ENCODE results near the gene GPANK1. TPM values are rescaled to one million over a fixed set of nuclear protein-coding genes. Genes with fewer than 3 reads are reported as not detected.

GPANK1 gene
- total and polyA plus RNA-seq, 9 of the 15 experiments (the other 6 are each of a cell fraction or from before 2014, with no cell fraction given): 32.2 to 111 (median 46.3) TPM

DNA sequence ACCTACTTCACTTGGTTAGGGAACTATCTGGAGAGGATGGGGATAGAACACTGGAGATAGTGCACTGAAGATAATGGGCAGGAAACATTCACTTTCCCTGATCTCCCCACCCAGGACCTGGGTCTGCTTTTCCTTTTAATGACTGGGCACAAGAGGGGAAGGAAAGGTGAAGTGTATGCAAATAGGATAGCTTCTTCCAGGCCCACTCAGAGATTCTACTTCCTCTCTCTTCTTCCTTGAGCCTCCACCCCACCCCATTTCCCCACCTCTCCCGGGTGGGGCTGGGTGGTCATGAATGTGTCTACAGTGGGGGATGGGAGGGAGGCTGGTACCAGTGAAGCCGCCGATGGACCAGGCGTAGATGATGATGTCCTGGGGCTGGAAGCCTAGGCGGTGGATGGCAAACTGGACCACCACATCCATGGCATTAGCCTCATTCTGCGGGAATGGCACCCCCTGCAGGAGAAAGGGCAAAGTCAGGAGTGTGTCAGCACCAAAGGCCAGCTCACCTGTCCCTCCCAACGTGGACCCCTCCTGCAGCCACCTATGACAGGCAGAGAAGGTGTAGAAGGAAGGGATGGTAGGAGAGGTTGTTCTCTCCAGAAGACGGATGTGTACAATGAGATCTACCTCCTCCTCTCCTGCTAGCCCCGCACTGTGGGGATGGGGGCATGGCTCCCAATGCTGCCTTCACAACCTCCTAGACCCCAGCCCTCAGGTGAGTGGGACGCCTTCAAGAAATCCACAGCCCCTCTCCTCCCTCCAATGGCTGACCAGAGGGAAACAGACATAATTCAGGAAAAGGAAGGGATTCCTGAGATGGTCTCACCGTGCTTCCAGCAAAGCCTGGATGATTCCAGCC lies 24.7 kb upstream of the GPANK1 start (continued):
- TF ChIP-seq, protein P1, sequence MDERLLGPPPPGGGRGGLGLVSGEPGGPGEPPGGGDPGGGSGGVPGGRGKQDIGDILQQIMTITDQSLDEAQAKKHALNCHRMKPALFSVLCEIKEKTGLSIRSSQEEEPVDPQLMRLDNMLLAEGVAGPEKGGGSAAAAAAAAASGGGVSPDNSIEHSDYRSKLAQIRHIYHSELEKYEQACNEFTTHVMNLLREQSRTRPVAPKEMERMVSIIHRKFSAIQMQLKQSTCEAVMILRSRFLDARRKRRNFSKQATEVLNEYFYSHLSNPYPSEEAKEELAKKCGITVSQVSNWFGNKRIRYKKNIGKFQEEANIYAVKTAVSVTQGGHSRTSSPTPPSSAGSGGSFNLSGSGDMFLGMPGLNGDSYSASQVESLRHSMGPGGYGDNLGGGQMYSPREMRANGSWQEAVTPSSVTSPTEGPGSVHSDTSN (CRISPR knock-in tag; IDR thresholded peaks at IDR 0.05; ENCODE audit: low read depth): no peak
- TF ChIP-seq, protein P1 (tag; conservative IDR thresholded peaks at IDR 0.05; ENCODE audit: low read depth): no peak
- TF ChIP-seq SIN3B (IDR thresholded peaks at IDR 0.05; ENCODE audit: low read depth): no peak
- TF ChIP-seq, protein P2, sequence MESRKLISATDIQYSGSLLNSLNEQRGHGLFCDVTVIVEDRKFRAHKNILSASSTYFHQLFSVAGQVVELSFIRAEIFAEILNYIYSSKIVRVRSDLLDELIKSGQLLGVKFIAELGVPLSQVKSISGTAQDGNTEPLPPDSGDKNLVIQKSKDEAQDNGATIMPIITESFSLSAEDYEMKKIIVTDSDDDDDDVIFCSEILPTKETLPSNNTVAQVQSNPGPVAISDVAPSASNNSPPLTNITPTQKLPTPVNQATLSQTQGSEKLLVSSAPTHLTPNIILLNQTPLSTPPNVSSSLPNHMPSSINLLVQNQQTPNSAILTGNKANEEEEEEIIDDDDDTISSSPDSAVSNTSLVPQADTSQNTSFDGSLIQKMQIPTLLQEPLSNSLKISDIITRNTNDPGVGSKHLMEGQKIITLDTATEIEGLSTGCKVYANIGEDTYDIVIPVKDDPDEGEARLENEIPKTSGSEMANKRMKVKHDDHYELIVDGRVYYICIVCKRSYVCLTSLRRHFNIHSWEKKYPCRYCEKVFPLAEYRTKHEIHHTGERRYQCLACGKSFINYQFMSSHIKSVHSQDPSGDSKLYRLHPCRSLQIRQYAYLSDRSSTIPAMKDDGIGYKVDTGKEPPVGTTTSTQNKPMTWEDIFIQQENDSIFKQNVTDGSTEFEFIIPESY (CRISPR knock-in tag; IDR thresholded peaks at IDR 0.05): no peak
- no peak for TF ChIP-seq ATF7 (IDR thresholded peaks at IDR 0.05)
- TF ChIP-seq NR2C1 (IDR thresholded peaks at IDR 0.05): no peak; the same call in 1 of the 2 replicates
- TF ChIP-seq NR2C1 (tag; IDR thresholded peaks at IDR 0.05): no peak
- no peak for TF ChIP-seq RFX7 (CRISPR knock-in tag; IDR thresholded peaks at IDR 0.05)
- no peak for TF ChIP-seq CBX2 (IDR thresholded peaks at IDR 0.05; ENCODE audit: insufficient read depth, low read length, poor library complexity, severe bottlenecking)
- TF ChIP-seq YY1 (IDR thresholded peaks at IDR 0.05; ENCODE audit: borderline replicate concordance in 1 of 3, control insufficient read depth in 1 of 3, extremely low read depth in 1 of 3, insufficient read depth in 3 of 3, insufficient read length in 1 of 3, insufficient replicate concordance in 2 of 3, low read depth in 1 of 3, low read length in 2 of 3): no peak
- no peak for TF ChIP-seq SMARCB1 (IDR thresholded peaks at IDR 0.05; ENCODE audit: insufficient read length, low read depth)
- no peak for TF ChIP-seq RHOXF2B (CRISPR knock-in tag; conservative IDR thresholded peaks at IDR 0.05)
- TF ChIP-seq, protein P3, sequence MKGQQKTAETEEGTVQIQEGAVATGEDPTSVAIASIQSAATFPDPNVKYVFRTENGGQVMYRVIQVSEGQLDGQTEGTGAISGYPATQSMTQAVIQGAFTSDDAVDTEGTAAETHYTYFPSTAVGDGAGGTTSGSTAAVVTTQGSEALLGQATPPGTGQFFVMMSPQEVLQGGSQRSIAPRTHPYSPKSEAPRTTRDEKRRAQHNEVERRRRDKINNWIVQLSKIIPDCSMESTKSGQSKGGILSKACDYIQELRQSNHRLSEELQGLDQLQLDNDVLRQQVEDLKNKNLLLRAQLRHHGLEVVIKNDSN (CRISPR knock-in tag; IDR thresholded peaks at IDR 0.05): no peak; the same call in 1 of the 2 replicates
- TF ChIP-seq, protein P4, sequence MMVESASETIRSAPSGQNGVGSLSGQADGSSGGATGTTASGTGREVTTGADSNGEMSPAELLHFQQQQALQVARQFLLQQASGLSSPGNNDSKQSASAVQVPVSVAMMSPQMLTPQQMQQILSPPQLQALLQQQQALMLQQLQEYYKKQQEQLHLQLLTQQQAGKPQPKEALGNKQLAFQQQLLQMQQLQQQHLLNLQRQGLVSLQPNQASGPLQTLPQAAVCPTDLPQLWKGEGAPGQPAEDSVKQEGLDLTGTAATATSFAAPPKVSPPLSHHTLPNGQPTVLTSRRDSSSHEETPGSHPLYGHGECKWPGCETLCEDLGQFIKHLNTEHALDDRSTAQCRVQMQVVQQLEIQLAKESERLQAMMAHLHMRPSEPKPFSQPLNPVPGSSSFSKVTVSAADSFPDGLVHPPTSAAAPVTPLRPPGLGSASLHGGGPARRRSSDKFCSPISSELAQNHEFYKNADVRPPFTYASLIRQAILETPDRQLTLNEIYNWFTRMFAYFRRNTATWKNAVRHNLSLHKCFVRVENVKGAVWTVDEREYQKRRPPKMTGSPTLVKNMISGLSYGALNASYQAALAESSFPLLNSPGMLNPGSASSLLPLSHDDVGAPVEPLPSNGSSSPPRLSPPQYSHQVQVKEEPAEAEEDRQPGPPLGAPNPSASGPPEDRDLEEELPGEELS (CRISPR knock-in tag; IDR thresholded peaks at IDR 0.05; ENCODE audit: borderline replicate concordance): no peak
- peak in 1 of 2 experiments; percentile 45; a peak in 2 of 4 replicates for TF ChIP-seq RAD21 (CRISPR knock-in tag; conservative IDR thresholded peaks at IDR 0.05 in 1 of 2, IDR thresholded peaks at IDR 0.05 in 1 of 2)
- no peak for TF ChIP-seq ZNF24 (IDR thresholded peaks at IDR 0.05)
- TF ChIP-seq ZC3H11A (IDR thresholded peaks at IDR 0.05; ENCODE audit: low read depth, low read length): peak; percentile 66; the same call in 1 of the 2 replicates
- TF ChIP-seq, protein P5, sequence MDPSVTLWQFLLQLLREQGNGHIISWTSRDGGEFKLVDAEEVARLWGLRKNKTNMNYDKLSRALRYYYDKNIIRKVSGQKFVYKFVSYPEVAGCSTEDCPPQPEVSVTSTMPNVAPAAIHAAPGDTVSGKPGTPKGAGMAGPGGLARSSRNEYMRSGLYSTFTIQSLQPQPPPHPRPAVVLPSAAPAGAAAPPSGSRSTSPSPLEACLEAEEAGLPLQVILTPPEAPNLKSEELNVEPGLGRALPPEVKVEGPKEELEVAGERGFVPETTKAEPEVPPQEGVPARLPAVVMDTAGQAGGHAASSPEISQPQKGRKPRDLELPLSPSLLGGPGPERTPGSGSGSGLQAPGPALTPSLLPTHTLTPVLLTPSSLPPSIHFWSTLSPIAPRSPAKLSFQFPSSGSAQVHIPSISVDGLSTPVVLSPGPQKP (CRISPR knock-in tag; IDR thresholded peaks at IDR 0.05): no peak
